DMS114 treated with DMSO at 0.1 percent for 48 hours (cell line): ENCODE data around the gene CTSW.
A peak's percentile ranks its signal among the peaks of the same experiment; 100 is the strongest.

Source experiments
- DNase-seq: peaks from one replicate; lab custom pipeline; 2025; ENCODE audit not compliant: unreplicated experiment; lab: John Stamatoyannopoulos, UW

The CTSW gene

DNA sequence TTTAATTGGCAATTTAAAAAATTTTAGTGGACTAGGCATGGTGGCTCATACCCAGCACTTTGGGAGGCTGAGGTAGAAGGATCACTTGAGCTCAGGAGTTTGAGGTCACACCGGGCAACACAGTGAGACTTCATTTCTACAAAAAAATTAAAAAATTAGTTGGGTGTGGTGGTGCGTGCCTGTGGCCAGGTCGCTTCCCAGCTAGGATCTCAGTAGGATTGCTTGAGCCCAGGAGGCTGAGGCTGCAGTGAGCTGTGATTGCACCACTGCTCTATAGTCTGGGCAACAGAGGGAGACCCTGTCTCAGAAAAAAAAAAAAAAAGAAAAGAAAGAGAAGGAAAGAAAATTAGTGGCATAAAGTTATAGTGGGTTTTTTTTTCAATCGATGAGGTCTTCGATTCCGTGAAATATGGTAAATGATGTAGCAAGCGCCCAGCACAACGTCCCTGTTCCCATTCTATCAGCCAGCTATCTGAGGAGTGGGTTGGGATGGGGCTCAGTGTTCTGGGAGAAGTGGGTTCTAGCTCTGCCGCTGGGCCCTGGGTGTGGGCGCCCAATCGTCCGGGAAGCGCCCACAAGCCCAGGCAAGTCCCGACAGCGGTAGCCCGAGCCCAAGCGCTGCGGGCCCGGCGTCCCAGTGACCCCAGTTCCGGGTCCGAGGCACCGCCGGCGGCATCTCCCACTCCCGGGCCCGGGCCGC, 19.2 kb downstream of the CTSW start:
- DNase-seq = no peak

DNA sequence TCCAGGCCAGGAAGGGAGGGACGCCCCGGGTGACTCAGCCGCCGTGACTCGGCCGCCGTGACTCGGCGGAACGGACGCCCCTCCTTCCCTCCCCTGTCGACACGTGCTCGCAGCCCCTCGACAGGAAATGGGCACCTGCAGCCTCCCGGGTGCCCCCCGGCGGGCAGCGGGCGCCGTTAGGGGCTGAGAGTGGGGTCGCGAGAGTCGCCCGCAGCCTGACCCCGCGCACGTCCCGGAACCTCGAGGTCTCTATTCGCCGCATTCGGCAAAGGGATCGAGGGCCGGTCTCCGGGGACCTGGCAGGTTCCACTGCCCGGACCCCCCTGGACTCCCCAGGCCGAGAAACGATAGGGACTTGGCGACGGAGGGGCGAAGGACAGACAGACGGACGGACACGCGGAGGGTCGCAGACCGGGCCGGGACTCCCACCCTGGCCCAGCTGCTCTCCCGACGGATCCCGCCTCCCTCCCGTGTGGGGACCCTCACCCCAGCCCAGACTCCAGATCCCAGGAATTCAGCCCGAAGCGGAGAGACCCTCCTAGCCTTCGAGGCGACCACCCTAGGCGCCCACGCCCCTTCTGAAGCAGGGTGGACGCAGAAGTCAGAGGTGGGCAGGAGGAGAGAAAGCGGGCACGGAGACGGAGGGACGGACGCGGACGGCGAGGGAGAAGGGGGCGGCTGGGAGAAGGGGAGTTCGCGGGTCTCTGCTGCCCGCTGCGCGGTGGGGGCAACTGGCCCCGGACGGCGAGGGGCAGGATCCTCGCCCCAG, 19.9 kb downstream of the CTSW start:
- DNase-seq = no peak

- peak; percentile 57 for DNase-seq
These were observed 20.7 kb downstream of the CTSW start, which contains the start of gene FOSL1 for GRCh38 chr11:65900125-65900898. TSS of gene FOSL1 (minus strand) at chr11:65900388. CDS start at chr11:65900339, 49 bp downstream.

DNA sequence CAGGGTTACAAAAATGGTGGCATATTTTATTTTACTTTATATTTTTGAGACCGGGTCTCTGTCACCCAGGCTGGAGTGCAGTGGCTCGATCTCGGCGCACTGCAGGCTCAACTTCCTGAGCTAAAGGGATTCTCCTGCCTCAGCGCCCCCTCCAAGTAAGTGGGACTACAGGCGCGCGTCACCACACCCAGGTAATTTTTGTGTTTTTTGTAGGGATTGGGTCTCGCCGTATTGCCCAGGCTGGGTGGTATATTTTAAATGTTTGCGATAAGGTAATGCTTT, 21.2 kb downstream of the CTSW start:
- DNase-seq = no peak

- DNase-seq = no peak
These were observed 23.4 kb downstream of the CTSW start for GRCh38 chr11:65903068-65903481.

GRCh38 chr11:65903715-65904114, 24.1 kb downstream of the CTSW start:
- DNase-seq = no peak

GRCh38 chr11:65906602-65907001, 27.0 kb downstream of the CTSW start:
- no peak for DNase-seq

DNA sequence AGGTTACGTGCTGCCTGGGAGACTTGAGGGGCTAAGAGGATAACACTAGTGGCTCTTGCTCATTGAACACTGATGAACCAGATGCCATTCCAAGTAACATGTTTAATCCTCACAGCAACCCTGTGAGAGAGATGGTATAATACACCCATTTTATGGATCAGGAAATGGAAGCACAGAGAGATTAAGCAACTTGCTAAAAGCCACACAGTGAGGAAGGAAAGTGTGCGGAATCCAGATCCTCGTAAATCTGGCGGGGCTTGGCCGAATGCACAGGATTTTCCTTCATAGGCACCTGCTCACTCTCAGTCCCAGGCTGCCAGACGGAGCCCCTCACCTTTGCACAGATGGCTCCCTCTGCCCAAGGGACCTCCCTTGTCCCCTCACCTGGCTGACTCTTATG, 28.2 kb downstream of the CTSW start:
- no peak for DNase-seq

DNA sequence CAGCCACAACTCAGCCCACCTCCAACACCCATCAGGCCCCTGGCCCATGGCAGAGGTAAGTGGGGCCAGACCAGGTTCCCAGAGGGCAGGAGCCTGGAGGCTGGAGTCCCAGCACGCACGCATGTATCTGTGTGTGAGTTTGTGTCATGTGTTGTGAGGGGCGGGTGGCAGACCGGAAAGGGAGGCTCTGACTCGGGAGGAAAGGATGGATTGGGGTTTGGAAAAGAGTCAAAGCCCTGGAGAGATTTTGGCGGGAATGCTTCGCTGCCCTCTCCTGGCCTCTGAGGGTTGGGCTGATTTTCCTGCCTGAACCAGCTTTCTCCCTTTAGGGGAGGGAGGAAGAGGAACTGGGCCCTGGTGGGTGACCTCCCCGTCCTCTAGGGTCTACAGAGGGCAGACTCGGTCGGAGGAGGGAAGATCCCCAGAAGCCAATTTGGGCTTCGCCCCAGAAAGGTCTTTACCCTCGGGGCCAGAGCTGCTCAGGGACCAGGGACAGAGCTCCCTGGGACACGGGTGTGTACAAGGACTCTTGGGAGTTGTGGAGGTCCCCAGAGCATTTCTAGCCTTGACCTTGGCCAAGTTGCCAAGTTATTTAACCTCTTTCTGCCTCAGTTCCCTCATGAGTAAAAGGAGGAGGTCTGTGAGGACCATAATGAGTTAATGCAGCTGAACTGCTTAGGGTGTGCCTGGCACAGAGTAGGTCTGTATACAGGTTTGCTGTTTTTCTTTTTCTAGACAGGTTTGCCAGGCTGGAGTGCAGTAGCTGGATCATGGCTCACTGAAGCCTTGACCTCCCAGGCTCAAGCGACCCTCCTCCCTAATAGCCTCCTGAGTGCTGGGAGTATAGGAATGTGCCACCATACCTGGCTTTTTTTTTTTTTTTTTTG, 32.3 kb downstream of the CTSW start:
- peak; percentile 24 for DNase-seq

DNA sequence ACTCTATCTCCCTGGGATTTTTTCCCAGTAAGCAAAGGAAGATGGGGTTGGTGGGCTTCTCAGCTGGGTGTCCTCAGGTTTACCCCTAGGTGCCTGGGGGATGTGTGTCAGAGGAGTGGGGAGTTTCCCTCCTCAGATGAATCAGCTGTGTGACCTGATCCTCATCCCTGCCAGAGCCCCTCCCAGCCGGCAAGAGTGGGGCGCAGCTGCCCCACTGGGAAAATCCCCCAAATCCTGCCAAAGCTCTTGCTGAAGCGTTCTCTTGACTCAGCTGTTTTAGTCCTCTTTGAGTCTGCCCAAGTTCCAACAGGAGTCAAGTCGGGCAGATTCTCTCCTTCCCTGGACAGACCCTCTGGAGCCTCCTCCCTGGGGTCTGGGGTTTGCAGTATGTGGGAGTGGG, 33.2 kb downstream of the CTSW start:
- DNase-seq = no peak

GRCh38 chr11:65915101-65915820, 35.6 kb downstream of the CTSW start:
- no peak for DNase-seq

DNA sequence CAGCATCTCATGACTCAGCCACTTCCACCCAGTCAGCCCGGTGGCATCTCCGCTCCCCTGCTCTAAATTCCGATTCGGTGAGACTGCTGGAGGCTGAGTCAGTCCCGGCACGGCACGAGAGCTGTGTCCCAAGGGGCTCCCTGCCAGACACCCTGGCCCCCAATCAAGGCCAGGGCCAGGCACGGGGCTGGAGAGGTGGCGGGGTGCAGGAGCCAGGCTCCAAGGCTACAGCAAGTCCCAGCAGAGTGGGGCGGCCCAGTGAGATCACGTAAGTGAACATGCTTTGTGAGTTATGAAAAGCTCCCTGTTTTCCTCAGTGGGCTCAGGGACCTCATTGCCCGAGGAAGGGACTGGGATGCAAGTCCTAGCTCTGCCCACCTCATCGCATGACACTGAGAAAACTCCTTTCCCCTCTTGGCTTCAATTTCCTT, 36.2 kb downstream of the CTSW start:
- DNase-seq = no peak

GRCh38 chr11:65916391-65916790, 36.8 kb downstream of the CTSW start:
- DNase-seq = no peak

- DNase-seq = no peak
These were observed 37.4 kb downstream of the CTSW start for GRCh38 chr11:65917077-65917433.

- DNase-seq = no peak
These were observed 38.0 kb downstream of the CTSW start for GRCh38 chr11:65917434-65918210.

DNA sequence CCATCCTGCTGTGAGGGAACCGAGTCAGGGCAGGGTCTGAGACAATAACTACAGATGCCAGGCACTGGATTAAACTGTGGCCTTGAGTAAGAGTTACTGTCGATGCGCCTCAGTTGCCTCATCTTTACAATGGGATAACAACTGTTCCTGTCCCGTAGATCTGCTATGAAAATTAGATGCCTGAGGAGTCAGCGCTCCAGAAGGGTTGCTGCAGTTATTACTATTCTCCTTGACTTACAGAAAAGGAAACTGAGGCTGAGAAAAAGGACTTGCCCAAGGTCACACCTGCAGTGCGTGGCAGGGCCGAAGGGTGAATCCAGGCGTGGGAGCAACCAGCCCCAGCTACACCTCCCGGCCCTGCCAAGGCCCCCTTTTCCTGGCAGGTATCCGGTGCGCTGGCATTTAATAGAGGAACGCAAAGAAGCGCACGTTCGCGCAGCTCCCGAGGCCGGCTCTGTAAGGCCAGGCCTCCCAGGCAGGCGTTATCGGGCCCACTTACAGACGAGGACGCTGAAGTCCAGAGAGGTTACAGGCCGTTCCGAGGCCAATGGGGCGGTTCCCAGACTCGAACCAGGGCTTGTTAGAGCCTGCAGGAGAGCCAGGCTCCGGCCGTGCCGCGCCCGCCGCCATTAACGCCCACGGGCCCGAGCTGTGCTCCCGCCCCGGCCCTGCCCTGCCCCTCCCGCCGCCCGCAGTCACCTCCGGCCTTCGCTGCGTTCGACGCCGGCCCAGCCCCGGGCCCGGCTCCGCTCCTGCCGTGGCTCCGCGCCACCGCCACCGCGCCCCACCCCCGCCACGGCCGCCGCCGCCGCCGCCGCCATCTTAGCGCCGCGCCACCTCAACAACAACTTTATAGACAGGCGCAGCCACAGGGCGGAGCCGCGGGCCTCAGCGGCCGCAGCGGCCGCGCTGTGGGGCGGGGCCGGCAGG, 38.8 kb downstream of the CTSW start, which contains the start of gene C11orf68:
C11orf68 (minus strand) TSS at position 852 of the 930 bp plus-strand sequence; CDS start at position 821, 31 bp downstream.
- no peak for DNase-seq

GRCh38 chr11:65919141-65919572, 39.5 kb downstream of the CTSW start, which contains the start of gene DRAP1:
TSS of gene DRAP1 (plus strand) at chr11:65919426. CDS start at chr11:65919502, 76 bp downstream.
- peak; percentile 94 for DNase-seq
